Dermis lymphatic vessel endothelial cell (primary cell): Measurements from ENCODE around the gene VPS51. TPM values are rescaled to one million over a fixed set of nuclear protein-coding genes. Genes with fewer than 3 reads are reported as not detected.

ENCODE experiments used
- total RNA-seq: library from RNA; depleted of rRNA; stranded (reverse); fragments of >200 nt; gene quantifications from 2 replicates; pipeline ENCODE4 v1.2.1, GENCODE V29; 2014

VPS51 gene
- total RNA-seq, result 231 and 291 TPM in 2 replicates

GRCh38 chr11:65095974-65096806 lies at the start of gene VPS51:
VPS51 (plus strand) TSS chr11:65096214; CDS start chr11:65096251, 37 bp downstream.

GRCh38 chr11:65058419-65059054 lies 37.5 kb upstream of the VPS51 start, which contains the start of gene NAALADL1:
NAALADL1 (minus strand) TSS chr11:65058553; CDS start chr11:65058521, 32 bp downstream.

GRCh38 chr11:65083834-65084597 lies 12.0 kb upstream of the VPS51 start, which contains the start of the genes CDCA5 and ZFPL1:
CDCA5 (minus strand) TSS chr11:65084040; CDS start chr11:65083978, 62 bp downstream.
ZFPL1 (plus strand) TSS chr11:65084222; CDS start chr11:65084699, 477 bp downstream.

GRCh38 chr11:65111744-65112545 lies 15.9 kb downstream of the VPS51 start, which contains the start of gene TM7SF2:
TM7SF2 (plus strand) TSS chr11:65111872; CDS start chr11:65112016, 144 bp downstream.

GRCh38 chr11:65117206-65118096 lies 21.4 kb downstream of the VPS51 start, which contains the start of gene ZNHIT2:
ZNHIT2 (minus strand) TSS chr11:65117701; CDS start chr11:65117653, 48 bp downstream.

GRCh38 chr11:65121865-65122696 lies 26.1 kb downstream of the VPS51 start, which contains the start of the genes FAU and MRPL49:
FAU (minus strand) TSS chr11:65122134; CDS start chr11:65121813, 321 bp downstream.
MRPL49 (plus strand) TSS chr11:65122321; CDS start chr11:65122347, 26 bp downstream.

GRCh38 chr11:65134240-65134951 lies 38.4 kb downstream of the VPS51 start, which contains the start of gene SYVN1:
SYVN1 (minus strand) TSS chr11:65134519; CDS start chr11:65133601, 918 bp downstream.

Other genes starting within 250 kb of the VPS51 start
- gene EHD1, start 217.6 kb upstream of the VPS51 start, total RNA-seq, result 19.3 and 24.4 TPM in 2 replicates
- 8.8 and 13.9 TPM in 2 replicates for gene ATG2A, start 179.0 kb upstream of the VPS51 start, total RNA-seq
- gene PPP2R5B, start 171.5 kb upstream of the VPS51 start, total RNA-seq, result 5.0 and 9.2 TPM in 2 replicates
- gene GPHA2, start 160.3 kb upstream of the VPS51 start, total RNA-seq, result not detected in 2 replicates
- not detected in 2 replicates for gene MAJIN, start 124.1 kb upstream of the VPS51 start, total RNA-seq
- gene BATF2, start 99.2 kb upstream of the VPS51 start, total RNA-seq, result 0.52 and 0.54 TPM in 2 replicates
- 124 and 130 TPM in 2 replicates for gene ARL2, start 82.1 kb upstream of the VPS51 start, total RNA-seq
- 7.5 and 9.9 TPM in 2 replicates for gene SNX15, start 68.8 kb upstream of the VPS51 start, total RNA-seq
- 4.1 and 5.3 TPM in 2 replicates for gene SAC3D1, start 55.0 kb upstream of the VPS51 start, total RNA-seq
- 11.5 and 12.8 TPM in 2 replicates for gene NAALADL1, start 37.7 kb upstream of the VPS51 start, total RNA-seq
- 1.5 and 2.0 TPM in 2 replicates for gene CDCA5, start 12.2 kb upstream of the VPS51 start, total RNA-seq
- 16.4 and 20.7 TPM in 2 replicates for gene ZFPL1, start 12.0 kb upstream of the VPS51 start, total RNA-seq
- gene TM7SF2, start 15.7 kb downstream of the VPS51 start, total RNA-seq, result 6.0 and 12.8 TPM in 2 replicates
- 6.3 and 6.4 TPM in 2 replicates for gene ZNHIT2, start 21.5 kb downstream of the VPS51 start, total RNA-seq
- gene FAU, start 25.9 kb downstream of the VPS51 start, total RNA-seq, result 283 and 465 TPM in 2 replicates
- gene MRPL49, start 26.1 kb downstream of the VPS51 start, total RNA-seq, result 41.9 and 49.5 TPM in 2 replicates
- 7.9 and 12.3 TPM in 2 replicates for gene SYVN1, start 38.3 kb downstream of the VPS51 start, total RNA-seq
- gene SPDYC, start 74.0 kb downstream of the VPS51 start, total RNA-seq, result not detected in 2 replicates
- 80.4 and 81.5 TPM in 2 replicates for gene CAPN1, start 85.7 kb downstream of the VPS51 start, total RNA-seq
- 3.3 and 3.4 TPM in 2 replicates for gene POLA2, start 165.7 kb downstream of the VPS51 start, total RNA-seq
- 7.3 and 8.2 TPM in 2 replicates for gene CDC42EP2, start 218.7 kb downstream of the VPS51 start, total RNA-seq
- gene DPF2, start 237.6 kb downstream of the VPS51 start, total RNA-seq, result 17.8 and 25.1 TPM in 2 replicates